Transverse colon (tissue), 4 donors: ENCODE measurements around the gene FANCG. TPM values are rescaled to one million over a fixed set of nuclear protein-coding genes. Genes with fewer than 3 reads are reported as not detected.

Source experiments
- DNase-seq: peaks from one replicate; pipeline ENCODE4 v3.0.0-alpha.2; 2019
- H3K27ac ChIP-seq, 4 donors: fragments of 200-600 bp; sonication (generic); 2 replicates each; pipeline ENCODE4 v1.5.1; 2016 to 2018; ENCODE audit warnings: inconsistent platforms in 4 of 4
- H3K27me3 ChIP-seq: fragments of 200-600 bp; sonication (generic); 2 replicates; pipeline ENCODE4 v1.5.1; 2017; ENCODE audit warnings: inconsistent platforms
- H3K36me3 ChIP-seq, 4 donors: fragments of 200-600 bp; sonication (generic); 2 replicates each; pipeline ENCODE4 v1.5.1; 2017 to 2019; ENCODE audit warnings: inconsistent platforms in 4 of 4
- H3K4me1 ChIP-seq, 4 donors: fragments of 200-600 bp; sonication (generic); 2 replicates each; pipeline ENCODE4 v1.5.1; 2017 to 2020; ENCODE audit warnings: inconsistent platforms in 4 of 4
- H3K4me3 ChIP-seq, 4 donors: fragments of 200-600 bp; sonication (generic); 1 replicate in 1 of 4; 2 replicates in 3 of 4; pipeline versions ENCODE4 v1.5.1 to v1.6.1; 2017 to 2019; ENCODE audit warnings: inconsistent platforms in 4 of 4
- H3K9me3 ChIP-seq, 2 donors: fragments of 200-600 bp; sonication (generic); 2 replicates each; pipeline ENCODE4 v1.5.1; 2017 to 2019; ENCODE audit warnings: inconsistent platforms in 2 of 2
- CTCF ChIP-seq, 5 experiments: fragments of 200-600 bp in 3 of 5; fragments of 450-650 bp in 2 of 5; sonication (generic) in 3 of 5; IDR thresholded peaks; 1 replicate in 2 of 5; 2 replicates in 3 of 5; pipeline ENCODE4 v1.5.1; 2016 to 2017; ENCODE audit warnings: antibody characterized with exemption in 5 of 5, inconsistent platforms in 3 of 5, mild to moderate bottlenecking in 2 of 5, moderate library complexity in 1 of 5
- EP300 ChIP-seq: sonication (generic); formaldehyde crosslinking; IDR thresholded peaks from one replicate; pipeline ENCODE4 v1.6.1; 2017; ENCODE audit warnings: antibody characterized with exemption, low read depth
- POLR2A ChIP-seq: fragments of 450-650 bp; IDR thresholded peaks from one replicate; pipeline ENCODE4 v1.6.1; 2016; ENCODE audit warnings: antibody characterized with exemption, mild to moderate bottlenecking, moderate library complexity
- POLR2AphosphoS5 ChIP-seq, 3 donors: sonication (generic); formaldehyde crosslinking; IDR thresholded peaks; one replicate each; pipeline ENCODE4 v1.6.1; 2016; ENCODE audit warnings: antibody characterized with exemption in 3 of 3
- WGBS, 2 donors: methylation state at CpG; one replicate each; pipeline ENCODE4 v1.1.5; 2018; ENCODE audit warnings: low coverage in 1 of 2; 5-methylcytosine and 5-hydroxymethylcytosine counted together
- in situ Hi-C, 4 donors: fragments of 200-750 bp; cut with MboI; loops; one replicate each; pipeline versions ENCODE4 v1.15.0 to v1.15.1; 2017; ENCODE audit warnings: low sequenced_read_pairs in 3 of 4, low pct_ligation_motif_present in 1 of 4, low pct_unique_long_range_greater_than_20kb in 1 of 4
- intact Hi-C: fragments of 100-400 bp; cut with DNase I; formaldehyde crosslinking; loops from one replicate; pipeline ENCODE4 v1.15.1; 2023; ENCODE audit warnings: low total_unique reads
- total RNA-seq, 4 donors: library from RNA; depleted of rRNA; stranded (reverse); fragments of >200 nt; gene quantifications; one replicate each; pipeline ENCODE4 v1.1.0, GENCODE V29; 2016

FANCG gene
- total RNA-seq, 4 donors from 2014 or later, result 6.6 to 90.0 (median 51.6) TPM

- no peak for DNase-seq
- Histone ChIP-seq H3K4me3 (no peak overlapping the region), H3K36me3 (peaks cover 0 to 90% (median 42%) of the 10 kb centered on the region in 4 donors), H3K4me1 (no peaks in the 10 kb centered on the region), H3K9me3 (no peaks in the 10 kb centered on the region), H3K27me3 (no peaks in the 10 kb centered on the region), H3K27ac (no peak overlapping the region)
- intact Hi-C loops (no loop called here), in situ Hi-C loops (no loop called here)
- no peak for TF ChIP-seq POLR2A
- no peak for TF ChIP-seq EP300
- 94 to 95% methylated on average over 3 to 10 of the region's 10 CpGs for WGBS, 2 donors
Observed at GRCh38 chr9:35059438-35059837, 20.3 kb downstream of the FANCG start.

- intact Hi-C loops, result no loop called here
- 98% methylated on average over 8 of the region's 8 CpGs; no CpG with 5 or more reads in 1 of the 2 donors for WGBS, 2 donors
Observed at GRCh38 chr9:35057271-35057620, 22.5 kb downstream of the FANCG start.

GRCh38 chr9:35056571-35057270, 23.0 kb downstream of the FANCG start:
- 91% methylated on average over 9 of the region's 9 CpGs; no CpG with 5 or more reads in 1 of the 2 donors for WGBS, 2 donors
- in situ Hi-C loops (no loop called here), intact Hi-C loops (no loop called here)
- Histone ChIP-seq H3K4me1 (no peaks in the 10 kb centered on the region), H3K9me3 (no peaks in the 10 kb centered on the region), H3K36me3 (peaks cover 0 to 63% (median 28%) of the 10 kb centered on the region in 4 donors), H3K4me3 (no peak overlapping the region), H3K27me3 (no peaks in the 10 kb centered on the region), H3K27ac (no peak overlapping the region)
- TF ChIP-seq EP300 (no peak), POLR2AphosphoS5 (IDR thresholded peaks at IDR 0.05) (no peak), POLR2A (no peak), CTCF (IDR thresholded peaks at IDR 0.05) (no peak)
- no peak for DNase-seq

More at GRCh38 chr9:35057271-35057620, 22.5 kb downstream of the FANCG start:
- Histone ChIP-seq H3K27ac (no peak overlapping the region), H3K27me3 (no peaks in the 10 kb centered on the region), H3K4me1 (no peaks in the 10 kb centered on the region), H3K9me3 (no peaks in the 10 kb centered on the region), H3K36me3 (peaks cover 0 to 68% (median 31%) of the 10 kb centered on the region in 4 donors), H3K4me3 (no peak overlapping the region)
- TF ChIP-seq CTCF (IDR thresholded peaks at IDR 0.05) (no peak), EP300 (no peak), POLR2AphosphoS5 (IDR thresholded peaks at IDR 0.05) (no peak), POLR2A (no peak)
- DNase-seq, result no peak
- in situ Hi-C loops, result no loop called here

GRCh38 chr9:35054871-35055644, 24.7 kb downstream of the FANCG start:
- Histone ChIP-seq H3K4me3 (no peak overlapping the region), H3K36me3 (peaks cover 0 to 47% (median 20%) of the 10 kb centered on the region in 4 donors), H3K4me1 (no peaks in the 10 kb centered on the region), H3K9me3 (no peaks in the 10 kb centered on the region), H3K27ac (no peak overlapping the region), H3K27me3 (no peaks in the 10 kb centered on the region)
- in situ Hi-C loops, result no loop called here
- WGBS, 2 donors, result 92 to 95% methylated on average over 10 to 14 of the region's 14 CpGs
- no peak for DNase-seq
- intact Hi-C loops, result no loop called here
- TF ChIP-seq POLR2AphosphoS5 (IDR thresholded peaks at IDR 0.05) (no peak), POLR2A (no peak), EP300 (no peak), CTCF (IDR thresholded peaks at IDR 0.05) (no peak)
